CD4-positive, alpha-beta memory T cell (primary cell): ENCODE data around the gene ACLY. TPM values are rescaled to one million over a fixed set of nuclear protein-coding genes. Genes with fewer than 3 reads are reported as not detected.
A peak's percentile ranks its signal among the peaks of the same experiment; 100 is the strongest.
"Not testable (repeated sequence)": the region's sequence is repeated elsewhere in the genome, so short reads cannot be mapped to it uniquely, and the experiment has no call there.

ENCODE experiments used
- CTCF ChIA-PET: fragments of 350-600 bp; sonication (Branson Sonifier 250); formaldehyde crosslinking; loops from one replicate; lab custom pipeline; 2021; ENCODE audit warnings: inconsistent platforms; ENCODE audit not compliant: partially characterized antibody; lab: Charles Lee
- POLR2A ChIA-PET: fragments of 350-600 bp; sonication (Branson Sonifier 250); formaldehyde crosslinking; loops from one replicate; lab custom pipeline; 2021; ENCODE audit not compliant: partially characterized antibody; lab: Charles Lee
- DNase-seq, 5 donors: peaks; one replicate each; pipeline versions ENCODE4 v3.0.0 to v3.0.0-alpha.2; 2020 to 2022; ENCODE audit warnings: mixed read lengths in 1 of 5
- H3K27ac ChIP-seq: one replicate; pipeline ENCODE4 v1.7.0; 2013; ENCODE audit warnings: low read depth, low read length
- H3K27me3 ChIP-seq: 2 replicates; pipeline ENCODE4 v1.7.0; 2013; ENCODE audit warnings: mild to moderate bottlenecking, low read length, moderate library complexity; ENCODE audit not compliant: insufficient read depth
- H3K36me3 ChIP-seq: 2 replicates; pipeline ENCODE4 v1.7.0; 2013; ENCODE audit warnings: mild to moderate bottlenecking, low read length, moderate library complexity; ENCODE audit not compliant: insufficient read depth
- H3K4me1 ChIP-seq: 2 replicates; pipeline ENCODE4 v1.7.0; 2013; ENCODE audit warnings: mild to moderate bottlenecking, low read length, moderate library complexity; ENCODE audit not compliant: insufficient read depth
- H3K4me3 ChIP-seq, 2 donors: one replicate each; pipeline ENCODE4 v1.7.0; 2013; ENCODE audit warnings: low read length in 2 of 2, mild to moderate bottlenecking in 1 of 2
- H3K9me3 ChIP-seq, 2 donors: one replicate each; pipeline ENCODE4 v1.7.0; 2013; ENCODE audit warnings: low read length in 2 of 2, control low read depth in 1 of 2; ENCODE audit not compliant: control insufficient read depth in 1 of 2
- H3K27ac Mint-ChIP-seq, 7 donors: one replicate each; pipeline ENCODE4 v1.8.0; 2020 to 2021; ENCODE audit warnings: mixed read lengths in 7 of 7, mild to moderate bottlenecking in 6 of 7, inconsistent platforms in 3 of 7, moderate library complexity in 3 of 7
- H3K27me3 Mint-ChIP-seq, 2 donors: one replicate each; pipeline ENCODE4 v1.8.0; 2020 to 2021; ENCODE audit warnings: mixed read lengths in 2 of 2
- H3K36me3 Mint-ChIP-seq, 2 donors: one replicate each; pipeline ENCODE4 v1.8.0; 2020 to 2021; ENCODE audit warnings: mixed read lengths in 2 of 2, inconsistent platforms in 1 of 2, mild to moderate bottlenecking in 1 of 2
- H3K4me1 Mint-ChIP-seq, 4 donors: one replicate each; pipeline ENCODE4 v1.8.0; 2020 to 2021; ENCODE audit warnings: mixed read lengths in 4 of 4, mild to moderate bottlenecking in 1 of 4
- H3K4me3 Mint-ChIP-seq, 8 donors: one replicate each; pipeline ENCODE4 v1.8.0; 2020 to 2021; ENCODE audit warnings: mixed read lengths in 8 of 8, mild to moderate bottlenecking in 7 of 8, moderate library complexity in 6 of 8, inconsistent platforms in 3 of 8
- H3K9me3 Mint-ChIP-seq, 8 donors: one replicate each; pipeline ENCODE4 v1.8.0; 2020 to 2021; ENCODE audit warnings: mixed read lengths in 8 of 8, mild to moderate bottlenecking in 5 of 8, inconsistent platforms in 3 of 8, moderate library complexity in 1 of 8
- intact Hi-C: fragments of 100-400 bp; cut with micrococcal nuclease; formaldehyde crosslinking; loops from one replicate; pipeline ENCODE4 v1.15.1; 2023
- polyA plus RNA-seq, 2 donors: library from polyadenylated mRNA; unstranded; fragments of 300-500 nt; fragmentation: Illumina TruSeq; gene quantifications; one replicate each; pipeline ENCODE4 v1.2.3, GENCODE V29; 2021
- total RNA-seq, 2 experiments: library from RNA; stranded (reverse); gene quantifications; one replicate each; pipeline ENCODE4 v1.2.3, GENCODE V29; 2021

The ACLY gene
- total and polyA plus RNA-seq, 4 experiments from 2014 or later: 58.7 to 88.5 (median 78.3) TPM

- H3K4me1 Mint-ChIP-seq, H3K27ac ChIP-seq, H3K4me1 ChIP-seq, H3K4me3 ChIP-seq, intact Hi-C loops, H3K27me3 ChIP-seq, H3K9me3 Mint-ChIP-seq, DNase-seq, H3K9me3 ChIP-seq, POLR2A ChIA-PET, H3K4me3 Mint-ChIP-seq, H3K27me3 Mint-ChIP-seq, H3K27ac Mint-ChIP-seq: not testable (repeated sequence)
- CTCF ChIA-PET: interaction anchor here (0.7 kb wide), 1 partner anchor 11 kb away, joined by 3 read pairs; no protein-coding TSS in a partner anchor
- H3K36me3 ChIP-seq: peaks cover 39% of the 10 kb centered on the region
- peaks cover 35 to 67% of the 10 kb centered on the region in 2 donors for H3K36me3 Mint-ChIP-seq
Measured at GRCh38 chr17:41874293-41874670, 44.5 kb downstream of the ACLY start.

- CTCF ChIA-PET: no interaction called here
- peaks cover 0 to 8% (median 0%) of the 10 kb centered on the region in 4 donors for H3K4me1 Mint-ChIP-seq
- no peak for DNase-seq
- no peak overlapping the region for H3K27ac ChIP-seq
- no peak overlapping the region for H3K4me3 Mint-ChIP-seq
- intact Hi-C loops: no loop called here
- H3K27ac Mint-ChIP-seq: peak overlapping the region in 1 of 7 donors; percentile 8
- H3K9me3 ChIP-seq: no peaks in the 10 kb centered on the region
- H3K9me3 Mint-ChIP-seq: no peaks in the 10 kb centered on the region
- peaks cover 37% of the 10 kb centered on the region for H3K36me3 ChIP-seq
- peaks cover 36 to 67% of the 10 kb centered on the region in 2 donors for H3K36me3 Mint-ChIP-seq
- POLR2A ChIA-PET: no interaction called here
- H3K4me1 ChIP-seq: no peaks in the 10 kb centered on the region
- no peak overlapping the region for H3K4me3 ChIP-seq
- H3K27me3 Mint-ChIP-seq: no peaks in the 10 kb centered on the region
- H3K27me3 ChIP-seq: no peaks in the 10 kb centered on the region
Measured at GRCh38 chr17:41873559-41874292, 45.0 kb downstream of the ACLY start.

- CTCF ChIA-PET: no interaction called here
- DNase-seq: no peak
- no peak overlapping the region for H3K4me3 Mint-ChIP-seq
Measured at GRCh38 chr17:41871789-41872188, 47.0 kb downstream of the ACLY start.

GRCh38 chr17:41870627-41871026 is 48.1 kb downstream of the ACLY start:
- Histone ChIP-seq H3K36me3 (peaks cover 31% of the 10 kb centered on the region), H3K9me3 (no peaks in the 10 kb centered on the region), H3K4me3 (no peak overlapping the region), H3K27me3 (no peaks in the 10 kb centered on the region), H3K4me1 (no peaks in the 10 kb centered on the region), H3K27ac (no peak overlapping the region)
- Mint-ChIP-seq H3K4me3 (no peak overlapping the region), H3K27ac (peak overlapping the region in 4 of 7 donors; percentile 3 to 50 (median 29)), H3K4me1 (peaks cover 2 to 16% (median 3%) of the 10 kb centered on the region in 4 donors), H3K9me3 (no peaks in the 10 kb centered on the region), H3K36me3 (peaks cover 31 to 67% of the 10 kb centered on the region in 2 donors), H3K27me3 (no peaks in the 10 kb centered on the region)
- CTCF ChIA-PET: no interaction called here
- DNase-seq: no peak
- intact Hi-C loops: no loop called here
- POLR2A ChIA-PET: no interaction called here

More at GRCh38 chr17:41871789-41872188, 47.0 kb downstream of the ACLY start:
- Histone ChIP-seq H3K4me1 (no peaks in the 10 kb centered on the region), H3K9me3 (no peaks in the 10 kb centered on the region), H3K27me3 (no peaks in the 10 kb centered on the region), H3K27ac (no peak overlapping the region), H3K4me3 (no peak overlapping the region), H3K36me3 (peaks cover 31% of the 10 kb centered on the region)
- POLR2A ChIA-PET: no interaction called here
- intact Hi-C loops: no loop called here
- Mint-ChIP-seq H3K27me3 (no peaks in the 10 kb centered on the region), H3K4me1 (peaks cover 2 to 15% (median 3%) of the 10 kb centered on the region in 4 donors), H3K9me3 (no peaks in the 10 kb centered on the region), H3K27ac (peak overlapping the region in 2 of 7 donors; percentile 53 to 90), H3K36me3 (peaks cover 31 to 64% of the 10 kb centered on the region in 2 donors)

- no peak overlapping the region for H3K27ac ChIP-seq
- Mint-ChIP-seq H3K4me1 (peaks cover 4 to 19% (median 5%) of the 10 kb centered on the region in 4 donors), H3K27me3 (no peaks in the 10 kb centered on the region), H3K27ac (peak overlapping the region in 1 of 7 donors; percentile 39), H3K9me3 (no peaks in the 10 kb centered on the region), H3K4me3 (no peak overlapping the region), H3K36me3 (peaks cover 31 to 69% of the 10 kb centered on the region in 2 donors)
- ChIA-PET CTCF (no interaction called here), POLR2A (no interaction called here)
- H3K4me1 ChIP-seq: no peaks in the 10 kb centered on the region
- intact Hi-C loops: no loop called here
- no peak for DNase-seq
- no peaks in the 10 kb centered on the region for H3K9me3 ChIP-seq
- no peaks in the 10 kb centered on the region for H3K27me3 ChIP-seq
- no peak overlapping the region for H3K4me3 ChIP-seq
- H3K36me3 ChIP-seq: peaks cover 31% of the 10 kb centered on the region
Measured at GRCh38 chr17:41870097-41870496, 48.7 kb downstream of the ACLY start.

GRCh38 chr17:41869426-41869825 is 49.3 kb downstream of the ACLY start:
- H3K9me3 Mint-ChIP-seq: no peaks in the 10 kb centered on the region
- POLR2A ChIA-PET: no interaction called here

GRCh38 chr17:41868568-41868967 is 50.2 kb downstream of the ACLY start:
- H3K4me1 Mint-ChIP-seq: peaks cover 4 to 19% (median 5%) of the 10 kb centered on the region in 4 donors
- H3K27ac Mint-ChIP-seq: peak overlapping the region in 3 of 7 donors; percentile 66 to 87 (median 84)
- intact Hi-C loops: no loop called here
- peaks cover 9% of the 10 kb centered on the region for H3K4me1 ChIP-seq
- ChIA-PET CTCF (no interaction called here), POLR2A (interaction anchor here (0.7 kb wide), 1 partner anchor 11 kb away, joined by 4 read pairs; no protein-coding TSS in a partner anchor)
- peaks cover 31% of the 10 kb centered on the region for H3K36me3 ChIP-seq
- H3K36me3 Mint-ChIP-seq: peaks cover 26 to 61% of the 10 kb centered on the region in 2 donors
- no peaks in the 10 kb centered on the region for H3K9me3 Mint-ChIP-seq
- H3K27ac ChIP-seq: no peak overlapping the region
- no peaks in the 10 kb centered on the region for H3K27me3 Mint-ChIP-seq
- no peak overlapping the region for H3K4me3 ChIP-seq
- DNase-seq: no peak
- no peak overlapping the region for H3K4me3 Mint-ChIP-seq
- no peaks in the 10 kb centered on the region for H3K9me3 ChIP-seq
- no peaks in the 10 kb centered on the region for H3K27me3 ChIP-seq

More at GRCh38 chr17:41869426-41869825, 49.3 kb downstream of the ACLY start:
- H3K27ac ChIP-seq: no peak overlapping the region
- CTCF ChIA-PET: no interaction called here
- H3K36me3 Mint-ChIP-seq: peaks cover 26 to 66% of the 10 kb centered on the region in 2 donors
- H3K9me3 ChIP-seq: no peaks in the 10 kb centered on the region
- no peaks in the 10 kb centered on the region for H3K27me3 Mint-ChIP-seq
- H3K36me3 ChIP-seq: peaks cover 31% of the 10 kb centered on the region
- no peak overlapping the region for H3K4me3 Mint-ChIP-seq
- no peak overlapping the region for H3K4me3 ChIP-seq
- intact Hi-C loops: no loop called here
- no peak for DNase-seq
- H3K4me1 ChIP-seq: peaks cover under 1% of the 10 kb centered on the region
- H3K4me1 Mint-ChIP-seq: peaks cover 4 to 19% (median 5%) of the 10 kb centered on the region in 4 donors
- H3K27me3 ChIP-seq: no peaks in the 10 kb centered on the region
- H3K27ac Mint-ChIP-seq: no peak overlapping the region
